Measurements from ENCODE around the gene SPACA7. TPM values are rescaled to one million over a fixed set of nuclear protein-coding genes. Genes with fewer than 3 reads are reported as not detected.

The SPACA7 gene
- total and polyA plus RNA-seq, 2 of the 13 experiments (the other 11 are each of a cell fraction or from before 2014, with no cell fraction given): not detected

- TF ChIP-seq ZNF552 (CRISPR knock-in tag; IDR thresholded peaks at IDR 0.05; ENCODE audit: borderline replicate concordance) (no peak), ZMAT5 (CRISPR knock-in tag; IDR thresholded peaks at IDR 0.05; ENCODE audit: borderline replicate concordance, low read depth) (no peak), SAFB2 (CRISPR knock-in tag; IDR thresholded peaks at IDR 0.05; ENCODE audit: borderline replicate concordance, low read depth) (no peak), ONECUT2 (CRISPR knock-in tag; IDR thresholded peaks at IDR 0.05) (no peak), ZNF12 (CRISPR knock-in tag; IDR thresholded peaks at IDR 0.05) (no peak), ZNF772 (CRISPR knock-in tag; IDR thresholded peaks at IDR 0.05) (no peak), HDAC2 (CRISPR knock-in tag; IDR thresholded peaks at IDR 0.05) (no peak), ZFP36L2 (CRISPR knock-in tag; IDR thresholded peaks at IDR 0.05) (no peak)
Observed at GRCh38 chr13:112416647-112417046, 40.5 kb downstream of the SPACA7 start (continued).

- POLR2A ChIA-PET: no interaction called here
- no peak for ATAC-seq
- in situ Hi-C loops (cut with HindIII; ENCODE audit: extremely low pct_ligation_motif_present, low pct_unique_long_range_greater_than_20kb) (no loop called here), intact Hi-C loops (cut with micrococcal nuclease; ENCODE audit: unreplicated experiment) (no loop called here)
- H3K36me3 ChIP-seq (replicated peaks in 1 of 2; ENCODE audit: control insufficient read depth in 1 of 2, insufficient read depth in 2 of 2, low read length in 2 of 2): no peaks in the 10 kb centered on the region
- DNase-seq (ENCODE audit: low spot score): no peak
- CTCF ChIA-PET (ENCODE audit: low intra/inter-chr PET ratio, low total read pairs): no interaction called here
- H2AFZ ChIP-seq (ENCODE audit: low read length): no peak overlapping the region
- no peaks in the 10 kb centered on the region for H4K20me1 ChIP-seq (ENCODE audit: insufficient read depth, low read length)
- FAIRE-seq: no peak
- H3K27me3 ChIP-seq (ENCODE audit: control insufficient read depth in 1 of 2, insufficient read depth in 2 of 2, low read length in 2 of 2): no peaks in the 10 kb centered on the region
- no peaks in the 10 kb centered on the region for H3K4me1 ChIP-seq (ENCODE audit: insufficient read depth, low read length)
- no peak overlapping the region for H3K4me2 ChIP-seq (ENCODE audit: low read depth, low read length)
- no TSS peak for BruUV-seq (replicated peaks)
- no peak overlapping the region for H3K9ac ChIP-seq (ENCODE audit: insufficient read depth, low read depth, low read length)
- H3K79me2 ChIP-seq (ENCODE audit: insufficient read depth, low read length): no peaks in the 10 kb centered on the region
- H3K9me3 ChIP-seq (ENCODE audit: low read length): peaks cover 54% of the 10 kb centered on the region
- TF ChIP-seq PAX8 (CRISPR knock-in tag; IDR thresholded peaks at IDR 0.05; ENCODE audit: borderline replicate concordance) (no peak), PBX3 (CRISPR knock-in tag; IDR thresholded peaks at IDR 0.05; ENCODE audit: borderline replicate concordance) (no peak), IKZF1 (IDR thresholded peaks at IDR 0.05) (no peak), ELK4 (CRISPR knock-in tag; IDR thresholded peaks at IDR 0.05; ENCODE audit: borderline replicate concordance) (no peak), GABPB1 (CRISPR knock-in tag; IDR thresholded peaks at IDR 0.05) (no peak), NR2F6 (IDR thresholded peaks at IDR 0.05) (no peak), NR2F6 (CRISPR knock-in tag; IDR thresholded peaks at IDR 0.05) (no peak), ZNF414 (CRISPR knock-in tag; IDR thresholded peaks at IDR 0.05) (no peak), POLR2G (IDR thresholded peaks at IDR 0.05; ENCODE audit: low read depth, low read length) (no peak), CHD4 (IDR thresholded peaks at IDR 0.05; ENCODE audit: borderline replicate concordance, low read length) (no peak)
- no peak overlapping the region for H3K4me3 ChIP-seq (replicated peaks in 1 of 3; ENCODE audit: insufficient read depth in 1 of 3, low read depth in 2 of 3, low read length in 3 of 3)
- no peak overlapping the region for H3K27ac ChIP-seq (ENCODE audit: extremely low read length, insufficient read depth, low read length)
Observed at GRCh38 chr13:112417079-112417478, 40.9 kb downstream of the SPACA7 start.

Measured in HepG2 (cell line).